Ishikawa (cell line): ENCODE results near the gene MRPL41.

ENCODE experiments used
- CEBPB ChIP-seq: IDR thresholded peaks from 2 replicates; pipeline ENCODE4 v1.6.1; 2012
- EP300 ChIP-seq: IDR thresholded peaks from 2 replicates; pipeline ENCODE4 v1.6.1; 2012; ENCODE audit warnings: borderline replicate concordance
- TAF1 ChIP-seq: IDR thresholded peaks from 2 replicates; pipeline ENCODE4 v1.6.1; 2012; ENCODE audit warnings: low read depth, mild to moderate bottlenecking
- TF ChIP-seq, protein P1 (sequence below): IDR thresholded peaks from 2 replicates; pipeline ENCODE4 v1.6.1; 2012
- TF ChIP-seq, protein P2 (sequence below): IDR thresholded peaks from 2 replicates; pipeline ENCODE4 v1.6.1; 2012
- TF ChIP-seq, protein P3 (sequence below): IDR thresholded peaks from 2 replicates; pipeline ENCODE4 v1.6.1; 2012; ENCODE audit warnings: low read depth, mild to moderate bottlenecking

DNA sequence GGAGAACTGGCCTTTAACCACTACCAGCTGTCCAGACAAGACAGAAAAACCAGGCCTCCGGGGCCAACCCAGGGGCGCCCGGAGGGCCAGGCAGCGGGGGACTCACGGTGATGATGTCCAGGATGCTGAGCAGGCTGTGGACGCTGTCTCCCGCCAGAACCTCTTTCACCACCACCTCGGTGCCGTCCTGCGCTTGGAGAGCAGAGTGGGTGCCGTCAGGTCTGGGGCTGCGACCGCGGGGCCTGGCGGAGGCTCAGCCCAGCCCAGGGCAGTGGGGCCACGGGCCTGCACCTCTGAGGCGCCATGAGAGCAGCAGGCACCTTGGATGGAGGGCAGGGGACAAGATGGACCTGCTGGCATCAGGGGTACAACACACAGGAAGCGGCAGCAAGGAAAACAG is 11.1 kb upstream of the MRPL41 start:
- TF ChIP-seq, protein P1, sequence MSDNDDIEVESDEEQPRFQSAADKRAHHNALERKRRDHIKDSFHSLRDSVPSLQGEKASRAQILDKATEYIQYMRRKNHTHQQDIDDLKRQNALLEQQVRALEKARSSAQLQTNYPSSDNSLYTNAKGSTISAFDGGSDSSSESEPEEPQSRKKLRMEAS = no peak
- TF ChIP-seq TAF1 (no peak), EP300 (no peak), CEBPB (no peak)
- TF ChIP-seq, protein P2, sequence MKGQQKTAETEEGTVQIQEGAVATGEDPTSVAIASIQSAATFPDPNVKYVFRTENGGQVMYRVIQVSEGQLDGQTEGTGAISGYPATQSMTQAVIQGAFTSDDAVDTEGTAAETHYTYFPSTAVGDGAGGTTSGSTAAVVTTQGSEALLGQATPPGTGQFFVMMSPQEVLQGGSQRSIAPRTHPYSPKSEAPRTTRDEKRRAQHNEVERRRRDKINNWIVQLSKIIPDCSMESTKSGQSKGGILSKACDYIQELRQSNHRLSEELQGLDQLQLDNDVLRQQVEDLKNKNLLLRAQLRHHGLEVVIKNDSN = no peak
- TF ChIP-seq, protein P3, sequence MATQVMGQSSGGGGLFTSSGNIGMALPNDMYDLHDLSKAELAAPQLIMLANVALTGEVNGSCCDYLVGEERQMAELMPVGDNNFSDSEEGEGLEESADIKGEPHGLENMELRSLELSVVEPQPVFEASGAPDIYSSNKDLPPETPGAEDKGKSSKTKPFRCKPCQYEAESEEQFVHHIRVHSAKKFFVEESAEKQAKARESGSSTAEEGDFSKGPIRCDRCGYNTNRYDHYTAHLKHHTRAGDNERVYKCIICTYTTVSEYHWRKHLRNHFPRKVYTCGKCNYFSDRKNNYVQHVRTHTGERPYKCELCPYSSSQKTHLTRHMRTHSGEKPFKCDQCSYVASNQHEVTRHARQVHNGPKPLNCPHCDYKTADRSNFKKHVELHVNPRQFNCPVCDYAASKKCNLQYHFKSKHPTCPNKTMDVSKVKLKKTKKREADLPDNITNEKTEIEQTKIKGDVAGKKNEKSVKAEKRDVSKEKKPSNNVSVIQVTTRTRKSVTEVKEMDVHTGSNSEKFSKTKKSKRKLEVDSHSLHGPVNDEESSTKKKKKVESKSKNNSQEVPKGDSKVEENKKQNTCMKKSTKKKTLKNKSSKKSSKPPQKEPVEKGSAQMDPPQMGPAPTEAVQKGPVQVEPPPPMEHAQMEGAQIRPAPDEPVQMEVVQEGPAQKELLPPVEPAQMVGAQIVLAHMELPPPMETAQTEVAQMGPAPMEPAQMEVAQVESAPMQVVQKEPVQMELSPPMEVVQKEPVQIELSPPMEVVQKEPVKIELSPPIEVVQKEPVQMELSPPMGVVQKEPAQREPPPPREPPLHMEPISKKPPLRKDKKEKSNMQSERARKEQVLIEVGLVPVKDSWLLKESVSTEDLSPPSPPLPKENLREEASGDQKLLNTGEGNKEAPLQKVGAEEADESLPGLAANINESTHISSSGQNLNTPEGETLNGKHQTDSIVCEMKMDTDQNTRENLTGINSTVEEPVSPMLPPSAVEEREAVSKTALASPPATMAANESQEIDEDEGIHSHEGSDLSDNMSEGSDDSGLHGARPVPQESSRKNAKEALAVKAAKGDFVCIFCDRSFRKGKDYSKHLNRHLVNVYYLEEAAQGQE = no peak
